ENCODE measurements around the gene FOXN1.

DNA sequence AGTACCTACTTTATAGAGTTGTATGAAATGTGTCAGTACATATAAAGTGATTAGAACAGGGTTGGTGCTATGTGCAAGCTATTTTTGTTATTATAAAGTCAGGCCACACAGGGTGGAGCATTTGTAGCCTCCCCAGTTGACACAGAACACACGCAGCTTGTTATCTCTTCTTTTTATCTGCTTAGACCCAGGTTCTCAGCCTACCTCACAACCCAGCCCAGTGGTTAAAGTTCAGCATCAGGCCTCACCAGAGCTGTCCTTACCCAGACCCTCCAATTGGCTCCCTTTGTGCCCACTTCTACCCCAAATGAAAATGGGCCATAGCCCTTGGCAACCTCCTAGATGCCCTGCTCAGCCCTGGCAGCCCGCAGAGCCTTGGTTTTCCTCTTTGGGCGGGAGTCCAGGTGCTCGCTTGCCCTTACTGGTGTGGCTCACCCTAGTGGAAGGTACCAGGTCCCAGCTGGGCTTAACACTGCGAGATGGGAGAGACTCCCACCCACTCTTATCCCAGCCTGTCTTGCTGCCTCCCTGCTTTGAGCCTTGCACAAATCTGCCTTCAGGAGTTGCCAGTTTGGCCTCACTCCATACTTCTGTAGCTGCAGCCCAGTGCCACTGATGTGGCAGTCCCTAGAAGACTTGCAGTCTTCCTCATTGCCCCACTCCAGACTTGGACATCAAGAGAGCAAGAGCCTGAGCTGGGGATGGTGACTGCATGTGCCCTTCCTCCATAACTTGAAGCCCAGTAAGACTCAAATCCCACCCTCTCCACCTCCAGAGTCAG is 66.3 kb downstream of the FOXN1 start:
- TF ChIP-seq, protein P1, sequence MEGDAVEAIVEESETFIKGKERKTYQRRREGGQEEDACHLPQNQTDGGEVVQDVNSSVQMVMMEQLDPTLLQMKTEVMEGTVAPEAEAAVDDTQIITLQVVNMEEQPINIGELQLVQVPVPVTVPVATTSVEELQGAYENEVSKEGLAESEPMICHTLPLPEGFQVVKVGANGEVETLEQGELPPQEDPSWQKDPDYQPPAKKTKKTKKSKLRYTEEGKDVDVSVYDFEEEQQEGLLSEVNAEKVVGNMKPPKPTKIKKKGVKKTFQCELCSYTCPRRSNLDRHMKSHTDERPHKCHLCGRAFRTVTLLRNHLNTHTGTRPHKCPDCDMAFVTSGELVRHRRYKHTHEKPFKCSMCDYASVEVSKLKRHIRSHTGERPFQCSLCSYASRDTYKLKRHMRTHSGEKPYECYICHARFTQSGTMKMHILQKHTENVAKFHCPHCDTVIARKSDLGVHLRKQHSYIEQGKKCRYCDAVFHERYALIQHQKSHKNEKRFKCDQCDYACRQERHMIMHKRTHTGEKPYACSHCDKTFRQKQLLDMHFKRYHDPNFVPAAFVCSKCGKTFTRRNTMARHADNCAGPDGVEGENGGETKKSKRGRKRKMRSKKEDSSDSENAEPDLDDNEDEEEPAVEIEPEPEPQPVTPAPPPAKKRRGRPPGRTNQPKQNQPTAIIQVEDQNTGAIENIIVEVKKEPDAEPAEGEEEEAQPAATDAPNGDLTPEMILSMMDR (CRISPR knock-in tag; IDR thresholded peaks at IDR 0.05): no peak
- no peak for TF ChIP-seq EZH2 (conservative IDR thresholded peaks at IDR 0.05; ENCODE audit: low read depth, low read length)
- TF ChIP-seq, protein P2, sequence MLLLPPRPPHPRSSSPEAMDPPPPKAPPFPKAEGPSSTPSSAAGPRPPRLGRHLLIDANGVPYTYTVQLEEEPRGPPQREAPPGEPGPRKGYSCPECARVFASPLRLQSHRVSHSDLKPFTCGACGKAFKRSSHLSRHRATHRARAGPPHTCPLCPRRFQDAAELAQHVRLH (CRISPR knock-in tag; IDR thresholded peaks at IDR 0.05; ENCODE audit: borderline replicate concordance, low read depth): no peak
- TF ChIP-seq, protein P3, sequence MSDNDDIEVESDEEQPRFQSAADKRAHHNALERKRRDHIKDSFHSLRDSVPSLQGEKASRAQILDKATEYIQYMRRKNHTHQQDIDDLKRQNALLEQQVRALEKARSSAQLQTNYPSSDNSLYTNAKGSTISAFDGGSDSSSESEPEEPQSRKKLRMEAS (IDR thresholded peaks at IDR 0.05): no peak
- TF ChIP-seq MLLT10 (CRISPR knock-in tag; IDR thresholded peaks at IDR 0.05): no peak
- TF ChIP-seq ZNF124 (CRISPR knock-in tag; IDR thresholded peaks at IDR 0.05): no peak
- no peak for TF ChIP-seq ZNF766 (CRISPR knock-in tag; IDR thresholded peaks at IDR 0.05; ENCODE audit: borderline replicate concordance)
- no peak for TF ChIP-seq TAF1 (CRISPR knock-in tag; IDR thresholded peaks at IDR 0.05)
- no peak for TF ChIP-seq MNT (IDR thresholded peaks at IDR 0.05)
- TF ChIP-seq ZNF331 (CRISPR knock-in tag; IDR thresholded peaks at IDR 0.05): no peak
- no peak for TF ChIP-seq RERE (CRISPR knock-in tag; IDR thresholded peaks at IDR 0.05; ENCODE audit: low read depth)

Data from HepG2 (cell line).